ENCODE measurements around the gene YPEL5. TPM values are rescaled to one million over a fixed set of nuclear protein-coding genes. Genes with fewer than 3 reads are reported as not detected.

YPEL5 gene
- total RNA-seq, 1 donor from 2014 or later, result 66.4 TPM

Small RNA genes within 50 kb of the gene (small RNA-seq; reads per million reads assigned to genes)
- not detected for gene SNORA10B

Other genes with a start within 250 kb of the YPEL5 start
- 0.06 TPM in 1 of 2 replicates, not detected in the other for gene ALK, start 225.4 kb upstream of the YPEL5 start, total RNA-seq (ENCODE audit: low replicate concordance)
- 4.2 and 11.0 TPM in 2 replicates for gene LBH, start 84.5 kb downstream of the YPEL5 start, total RNA-seq (ENCODE audit: low replicate concordance)

Measured in neural progenitor cell (in vitro differentiated cells).